ENCODE data around the gene PRDX2.
A peak's percentile ranks its signal among the peaks of the same experiment; 100 is the strongest.

PRDX2 gene

GRCh38 chr19:12789098-12789903 is 12.3 kb downstream of the PRDX2 start:
- peaks cover 0 to 3% of the 10 kb centered on the region in 2 experiments for H3K36me3 ChIP-seq (ENCODE audit: control insufficient read depth in 1 of 2, insufficient read depth in 2 of 2, low read depth in 1 of 2, low read length in 2 of 2)
- peak overlapping the region; percentile 96 for H3K27ac ChIP-seq (ENCODE audit: low read length, poor library complexity, severe bottlenecking)
- H3K4ac ChIP-seq (ENCODE audit: low read depth in 1 of 2, low read length in 2 of 2), result peak overlapping the region; percentile 80 to 90
- peak overlapping the region; percentile 11 to 97 for H2BK12ac ChIP-seq (ENCODE audit: low read length in 2 of 2)
- H3K9me3 ChIP-seq (ENCODE audit: control insufficient read depth, low read length), result no peaks in the 10 kb centered on the region
- H4K8ac ChIP-seq (ENCODE audit: low read length), result peak overlapping the region; percentile 81
- peak overlapping the region; percentile 18 for H2BK15ac ChIP-seq (ENCODE audit: low read depth, poor library complexity, severe bottlenecking)
- H3K14ac ChIP-seq (ENCODE audit: low read length in 2 of 2), result peak overlapping the region; percentile 44 to 47
- H3K18ac ChIP-seq (ENCODE audit: low read depth in 1 of 2, low read length in 2 of 2), result peak overlapping the region; percentile 30 to 93
- DNase-seq, result peak; percentile 67
- H3K9ac ChIP-seq (ENCODE audit: low read length), result peak overlapping the region; percentile 90
- H4K91ac ChIP-seq (ENCODE audit: low read length), result peak overlapping the region; percentile 98
- 4% methylated on average over 42 of the region's 46 CpGs for WGBS
- H3K4me2 ChIP-seq (ENCODE audit: low read length, poor library complexity, severe bottlenecking), result peak overlapping the region; percentile 81
- peak overlapping the region; percentile 60 for H2AK5ac ChIP-seq (ENCODE audit: low read length, severe bottlenecking)
- no peak overlapping the region for H2AFZ ChIP-seq (ENCODE audit: low read depth, low read length)
- H3K4me1 ChIP-seq (ENCODE audit: control insufficient read depth, insufficient read depth, low read depth, low read length), result peaks cover 43% of the 10 kb centered on the region
- no peaks in the 10 kb centered on the region for H3K27me3 ChIP-seq (ENCODE audit: control insufficient read depth in 1 of 2, insufficient read depth in 1 of 2, low read length in 2 of 2)
- H3K4me3 ChIP-seq (ENCODE audit: insufficient read depth in 1 of 2, low read depth in 1 of 2, low read length in 2 of 2), result peak overlapping the region; percentile 50 to 99
- peak overlapping the region in 1 of 2 experiments; percentile 14 for H3K23ac ChIP-seq (ENCODE audit: low read length in 2 of 2)
- no peaks in the 10 kb centered on the region for H3K79me1 ChIP-seq (replicated peaks; ENCODE audit: low read length, poor library complexity, severe bottlenecking)
- H2BK120ac ChIP-seq (ENCODE audit: low read depth, low read length), result peak overlapping the region; percentile 100
- peak overlapping the region; percentile 84 for H2BK5ac ChIP-seq (ENCODE audit: low read depth, low read length, poor library complexity, severe bottlenecking)

GRCh38 chr19:12788682-12789097 is 12.9 kb downstream of the PRDX2 start:
- H3K14ac ChIP-seq (ENCODE audit: low read length in 2 of 2), result no peak overlapping the region
- peak overlapping the region; percentile 30 to 93 for H3K18ac ChIP-seq (ENCODE audit: low read depth in 1 of 2, low read length in 2 of 2)
- peak overlapping the region; percentile 90 for H3K9ac ChIP-seq (ENCODE audit: low read length)
- H3K23ac ChIP-seq (ENCODE audit: low read length in 2 of 2), result no peak overlapping the region
- H2BK15ac ChIP-seq (ENCODE audit: low read depth, poor library complexity, severe bottlenecking), result peak overlapping the region; percentile 83
- H2AK5ac ChIP-seq (ENCODE audit: low read length, severe bottlenecking), result peak overlapping the region; percentile 86
- H2BK120ac ChIP-seq (ENCODE audit: low read depth, low read length), result peak overlapping the region; percentile 59
- peak overlapping the region; percentile 97 to 100 for H2BK12ac ChIP-seq (ENCODE audit: low read length in 2 of 2)
- H4K91ac ChIP-seq (ENCODE audit: low read length), result peak overlapping the region; percentile 98
- H2AFZ ChIP-seq (ENCODE audit: low read depth, low read length), result peak overlapping the region; percentile 3
- no peaks in the 10 kb centered on the region for H3K27me3 ChIP-seq (ENCODE audit: control insufficient read depth in 1 of 2, insufficient read depth in 1 of 2, low read length in 2 of 2)
- no peaks in the 10 kb centered on the region for H3K9me3 ChIP-seq (ENCODE audit: control insufficient read depth, low read length)
- peak overlapping the region in 1 of 2 experiments; percentile 74 for H3K4me3 ChIP-seq (ENCODE audit: insufficient read depth in 1 of 2, low read depth in 1 of 2, low read length in 2 of 2)
- peak overlapping the region; percentile 81 for H3K4me2 ChIP-seq (ENCODE audit: low read length, poor library complexity, severe bottlenecking)
- no peaks in the 10 kb centered on the region for H3K79me1 ChIP-seq (replicated peaks; ENCODE audit: low read length, poor library complexity, severe bottlenecking)
- H3K36me3 ChIP-seq (ENCODE audit: control insufficient read depth in 1 of 2, insufficient read depth in 2 of 2, low read depth in 1 of 2, low read length in 2 of 2), result peaks cover 0 to 3% of the 10 kb centered on the region in 2 experiments
- WGBS, result 9% methylated on average over 7 of the region's 12 CpGs
- H4K8ac ChIP-seq (ENCODE audit: low read length), result peak overlapping the region; percentile 84
- DNase-seq, result peak; percentile 88
- peaks cover 45% of the 10 kb centered on the region for H3K4me1 ChIP-seq (ENCODE audit: control insufficient read depth, insufficient read depth, low read depth, low read length)
- H3K4ac ChIP-seq (ENCODE audit: low read depth in 1 of 2, low read length in 2 of 2), result peak overlapping the region; percentile 90 to 95
- peak overlapping the region; percentile 96 for H3K27ac ChIP-seq (ENCODE audit: low read length, poor library complexity, severe bottlenecking)
- peak overlapping the region; percentile 74 for H2BK5ac ChIP-seq (ENCODE audit: low read depth, low read length, poor library complexity, severe bottlenecking)

GRCh38 chr19:12788042-12788681 is 13.4 kb downstream of the PRDX2 start:
- H3K36me3 ChIP-seq (ENCODE audit: control insufficient read depth in 1 of 2, insufficient read depth in 2 of 2, low read depth in 1 of 2, low read length in 2 of 2), result peaks cover 0 to 3% of the 10 kb centered on the region in 2 experiments
- H3K4ac ChIP-seq (ENCODE audit: low read depth in 1 of 2, low read length in 2 of 2), result peak overlapping the region; percentile 90 to 95
- no peaks in the 10 kb centered on the region for H3K27me3 ChIP-seq (ENCODE audit: control insufficient read depth in 1 of 2, insufficient read depth in 1 of 2, low read length in 2 of 2)
- peak overlapping the region; percentile 74 for H2BK5ac ChIP-seq (ENCODE audit: low read depth, low read length, poor library complexity, severe bottlenecking)
- H3K79me1 ChIP-seq (replicated peaks; ENCODE audit: low read length, poor library complexity, severe bottlenecking), result no peaks in the 10 kb centered on the region
- H3K4me1 ChIP-seq (ENCODE audit: control insufficient read depth, insufficient read depth, low read depth, low read length), result peaks cover 50% of the 10 kb centered on the region
- H3K9me3 ChIP-seq (ENCODE audit: control insufficient read depth, low read length), result no peaks in the 10 kb centered on the region
- peak; percentile 58 for DNase-seq
- peak overlapping the region; percentile 6 to 89 for H3K18ac ChIP-seq (ENCODE audit: low read depth in 1 of 2, low read length in 2 of 2)
- peak overlapping the region; percentile 98 for H4K91ac ChIP-seq (ENCODE audit: low read length)
- H3K9ac ChIP-seq (ENCODE audit: low read length), result peak overlapping the region; percentile 90
- peak overlapping the region; percentile 83 for H2BK15ac ChIP-seq (ENCODE audit: low read depth, poor library complexity, severe bottlenecking)
- peak overlapping the region in 1 of 2 experiments; percentile 71 for H3K14ac ChIP-seq (ENCODE audit: low read length in 2 of 2)
- peak overlapping the region; percentile 3 for H2AFZ ChIP-seq (ENCODE audit: low read depth, low read length)
- peak overlapping the region; percentile 84 for H4K8ac ChIP-seq (ENCODE audit: low read length)
- WGBS, result 69% methylated on average over 3 of the region's 4 CpGs
- peak overlapping the region in 1 of 2 experiments; percentile 74 for H3K4me3 ChIP-seq (ENCODE audit: insufficient read depth in 1 of 2, low read depth in 1 of 2, low read length in 2 of 2)
- H3K4me2 ChIP-seq (ENCODE audit: low read length, poor library complexity, severe bottlenecking), result peak overlapping the region; percentile 81
- H3K23ac ChIP-seq (ENCODE audit: low read length in 2 of 2), result no peak overlapping the region
- peak overlapping the region; percentile 86 for H2AK5ac ChIP-seq (ENCODE audit: low read length, severe bottlenecking)
- peak overlapping the region; percentile 96 to 100 for H2BK12ac ChIP-seq (ENCODE audit: low read length in 2 of 2)
- peak overlapping the region; percentile 96 for H3K27ac ChIP-seq (ENCODE audit: low read length, poor library complexity, severe bottlenecking)
- peak overlapping the region; percentile 59 for H2BK120ac ChIP-seq (ENCODE audit: low read depth, low read length)

GRCh38 chr19:12787458-12787857 is 14.1 kb downstream of the PRDX2 start:
- DNase-seq, result no peak
- H4K91ac ChIP-seq (ENCODE audit: low read length), result no peak overlapping the region

More at GRCh38 chr19:12787458-12787857, 14.1 kb downstream of the PRDX2 start:
- Histone ChIP-seq H3K79me1 (replicated peaks; ENCODE audit: low read length, poor library complexity, severe bottlenecking) (no peaks in the 10 kb centered on the region), H2AFZ (ENCODE audit: low read depth, low read length) (no peak overlapping the region), H3K4me3 (ENCODE audit: insufficient read depth in 1 of 2, low read depth in 1 of 2, low read length in 2 of 2) (no peak overlapping the region), H3K14ac (ENCODE audit: low read length in 2 of 2) (no peak overlapping the region), H3K4ac (ENCODE audit: low read depth in 1 of 2, low read length in 2 of 2) (no peak overlapping the region), H2AK5ac (ENCODE audit: low read length, severe bottlenecking) (no peak overlapping the region), H3K27me3 (ENCODE audit: control insufficient read depth in 1 of 2, insufficient read depth in 1 of 2, low read length in 2 of 2) (no peaks in the 10 kb centered on the region), H3K9me3 (ENCODE audit: control insufficient read depth, low read length) (no peaks in the 10 kb centered on the region), H3K27ac (ENCODE audit: low read length, poor library complexity, severe bottlenecking) (no peak overlapping the region), H3K36me3 (ENCODE audit: control insufficient read depth in 1 of 2, insufficient read depth in 2 of 2, low read depth in 1 of 2, low read length in 2 of 2) (peaks cover 0 to 3% of the 10 kb centered on the region in 2 experiments), H3K4me2 (ENCODE audit: low read length, poor library complexity, severe bottlenecking) (no peak overlapping the region), H2BK15ac (ENCODE audit: low read depth, poor library complexity, severe bottlenecking) (no peak overlapping the region), H2BK12ac (ENCODE audit: low read length in 2 of 2) (no peak overlapping the region), H2BK5ac (ENCODE audit: low read depth, low read length, poor library complexity, severe bottlenecking) (no peak overlapping the region), H4K8ac (ENCODE audit: low read length) (no peak overlapping the region), H3K9ac (ENCODE audit: low read length) (no peak overlapping the region), H3K18ac (ENCODE audit: low read depth in 1 of 2, low read length in 2 of 2) (no peak overlapping the region), H3K23ac (ENCODE audit: low read length in 2 of 2) (no peak overlapping the region), H3K4me1 (ENCODE audit: control insufficient read depth, insufficient read depth, low read depth, low read length) (peaks cover 55% of the 10 kb centered on the region), H2BK120ac (ENCODE audit: low read depth, low read length) (peak overlapping the region; percentile 36)
- WGBS, result 90% methylated on average over 6 of the region's 10 CpGs

Data from mesenchymal stem cell (in vitro differentiated cells and primary cell).